A673 (cell line): Measurements from ENCODE around the gene SARS2. TPM values are rescaled to one million over a fixed set of nuclear protein-coding genes. Genes with fewer than 3 reads are reported as not detected.

Experiments used
- BruUV-seq: library from RNA; stranded (reverse); fragments of 400-500 nt; replicated peaks from 2 replicates; lab custom pipeline; 2021; lab: Mats Ljungman, UMichigan
- CTCF ChIA-PET: fragments of 300-600 bp; sonication (Branson Sonifier 250); formaldehyde crosslinking; loops from one replicate; lab custom pipeline; 2022; ENCODE audit warnings: antibody characterized with exemption; lab: Charles Lee
- POLR2A ChIA-PET: fragments of 300-600 bp; sonication (Branson Sonifier 250); formaldehyde crosslinking; loops from one replicate; lab custom pipeline; 2022; ENCODE audit warnings: antibody characterized with exemption; ENCODE audit not compliant: low non-redundant PET; lab: Charles Lee
- DNase-seq: peaks from one replicate; pipeline ENCODE4 v3.0.0-alpha.2; 2015; ENCODE audit warnings: low spot score
- H3K27ac ChIP-seq: fragments of 200-600 bp; sonication (generic); 2 replicates; pipeline ENCODE4 v1.5.1; 2016; ENCODE audit warnings: mixed run types, low read depth, mild to moderate bottlenecking, mixed read lengths, antibody characterized with exemption, low read length; ENCODE audit not compliant: poor library complexity, severe bottlenecking
- H3K27me3 ChIP-seq: fragments of 200-600 bp; sonication (generic); replicated peaks from 2 replicates; pipeline ENCODE4 v1.6.1; 2017; ENCODE audit warnings: mixed run types, low read depth, mild to moderate bottlenecking, mixed read lengths, antibody characterized with exemption, low read length; ENCODE audit not compliant: insufficient read depth, poor library complexity
- H3K36me3 ChIP-seq: fragments of 200-600 bp; sonication (generic); 2 replicates; pipeline ENCODE4 v1.6.1; 2016; ENCODE audit warnings: mixed run types, mild to moderate bottlenecking, mixed read lengths, antibody characterized with exemption, low read length; ENCODE audit not compliant: insufficient read depth, poor library complexity, severe bottlenecking
- H3K4me1 ChIP-seq: fragments of 200-600 bp; sonication (generic); 2 replicates; pipeline ENCODE4 v1.6.1; 2017; ENCODE audit warnings: mixed run types, mild to moderate bottlenecking, mixed read lengths, antibody characterized with exemption, low read length; ENCODE audit not compliant: insufficient read depth, poor library complexity, severe bottlenecking
- H3K4me3 ChIP-seq: fragments of 200-600 bp; sonication (generic); 2 replicates; pipeline ENCODE4 v1.5.1; 2016; ENCODE audit warnings: low read depth, mixed run types, mild to moderate bottlenecking, mixed read lengths, low read length; ENCODE audit not compliant: poor library complexity, severe bottlenecking
- H3K9me3 ChIP-seq: fragments of 200-600 bp; sonication (generic); 2 replicates; pipeline ENCODE4 v1.6.1; 2016; ENCODE audit warnings: mixed run types, low read depth, mild to moderate bottlenecking, mixed read lengths, antibody characterized with exemption, low read length; ENCODE audit not compliant: poor library complexity, severe bottlenecking
- CTCF ChIP-seq: fragments of 300-800, 200-600 bp; sonication (generic); conservative IDR thresholded peaks from 2 replicates; pipeline ENCODE4 v1.5.1; 2017; ENCODE audit warnings: low read depth, mild to moderate bottlenecking, antibody characterized with exemption, low read length, moderate library complexity, mixed read lengths
- EZH2 ChIP-seq: fragments of 200-600 bp; sonication (generic); IDR thresholded peaks from 2 replicates; pipeline ENCODE4 v1.6.1; 2017; ENCODE audit warnings: borderline replicate concordance, low read depth, mild to moderate bottlenecking, mixed read lengths, antibody characterized with exemption, low read length; ENCODE audit not compliant: poor library complexity, severe bottlenecking
- intact Hi-C: fragments of 100-400 bp; cut with micrococcal nuclease; formaldehyde crosslinking; loops from one replicate; pipeline ENCODE4 v1.10.0; 2022; ENCODE audit not compliant: unreplicated experiment
- total RNA-seq: library from RNA; stranded (reverse); gene quantifications from 2 replicates; pipeline ENCODE4 v1.2.3, GENCODE V29; 2021

SARS2 gene
- total RNA-seq, 1 experiment from 2014 or later: 58.6 TPM

GRCh38 chr19:38880076-38880881, 50.3 kb downstream of the SARS2 start:
- H3K27me3 ChIP-seq: no peaks in the 10 kb centered on the region
- BruUV-seq: no TSS peak
- POLR2A ChIA-PET: no interaction called here

GRCh38 chr19:38879400-38879751, 51.2 kb downstream of the SARS2 start:
- Histone ChIP-seq H3K27ac (no peak overlapping the region), H3K9me3 (no peaks in the 10 kb centered on the region), H3K4me1 (no peaks in the 10 kb centered on the region), H3K27me3 (no peaks in the 10 kb centered on the region), H3K4me3 (no peak overlapping the region), H3K36me3 (no peaks in the 10 kb centered on the region)
- BruUV-seq: no TSS peak
- no peak for TF ChIP-seq CTCF
- no peak for TF ChIP-seq EZH2
- POLR2A ChIA-PET: no interaction called here
- CTCF ChIA-PET: interaction anchor here (0.6 kb wide), 1 partner anchor 912 kb away, joined by 4 read pairs; no protein-coding TSS in a partner anchor
- intact Hi-C loops: no loop called here
- DNase-seq: no peak

More at GRCh38 chr19:38880076-38880881, 50.3 kb downstream of the SARS2 start:
- H3K4me1 ChIP-seq: no peaks in the 10 kb centered on the region
- no peaks in the 10 kb centered on the region for H3K9me3 ChIP-seq
- DNase-seq: no peak
- H3K4me3 ChIP-seq: no peak overlapping the region
- no peaks in the 10 kb centered on the region for H3K36me3 ChIP-seq
- TF ChIP-seq EZH2: no peak
- CTCF ChIA-PET: interaction anchor here (0.6 kb wide), 1 partner anchor 913 kb away, joined by 4 read pairs; no protein-coding TSS in a partner anchor
- intact Hi-C loops: no loop called here
- H3K27ac ChIP-seq: no peak overlapping the region

- Histone ChIP-seq H3K27ac (no peak overlapping the region), H3K9me3 (no peaks in the 10 kb centered on the region), H3K36me3 (no peaks in the 10 kb centered on the region), H3K27me3 (no peaks in the 10 kb centered on the region), H3K4me3 (no peak overlapping the region), H3K4me1 (no peaks in the 10 kb centered on the region)
- CTCF ChIA-PET: interaction anchor here (0.8 kb wide), 1 partner anchor 9 kb away, joined by 4 read pairs; no protein-coding TSS in a partner anchor
- intact Hi-C loops: no loop called here
- POLR2A ChIA-PET: interaction anchor here (0.6 kb wide), 1 partner anchor 21 kb away, joined by 6 read pairs; no protein-coding TSS in a partner anchor
- TSS peak; percentile 82 for BruUV-seq
- no peak for DNase-seq
- TF ChIP-seq EZH2: no peak
- TF ChIP-seq CTCF: no peak
Observed at GRCh38 chr19:38878575-38879399, 51.8 kb downstream of the SARS2 start.
